Suprapubic skin (tissue), 4 donors: ENCODE measurements around the gene GARNL3. TPM values are rescaled to one million over a fixed set of nuclear protein-coding genes. Genes with fewer than 3 reads are reported as not detected.

Experiments
- DNase-seq, 2 donors: peaks; one replicate each; pipeline ENCODE4 v3.0.0-alpha.2; 2019; ENCODE audit warnings: low spot score in 2 of 2
- H3K27ac ChIP-seq: fragments of 200-600 bp; sonication (generic); one replicate; pipeline ENCODE4 v1.5.1; 2019
- H3K27me3 ChIP-seq: fragments of 200-600 bp; sonication (generic); one replicate; pipeline ENCODE4 v1.5.1; 2019
- H3K36me3 ChIP-seq: fragments of 200-600 bp; sonication (generic); one replicate; pipeline ENCODE4 v1.5.1; 2019
- H3K4me1 ChIP-seq: fragments of 200-600 bp; sonication (generic); one replicate; pipeline ENCODE4 v1.5.1; 2019
- H3K4me3 ChIP-seq: fragments of 200-600 bp; sonication (generic); one replicate; pipeline ENCODE4 v1.5.1; 2019; ENCODE audit warnings: mild to moderate bottlenecking
- H3K9me3 ChIP-seq: fragments of 200-600 bp; sonication (generic); one replicate; pipeline ENCODE4 v1.5.1; 2019
- EP300 ChIP-seq: sonication (generic); formaldehyde crosslinking; IDR thresholded peaks from one replicate; pipeline ENCODE4 v1.6.1; 2017; ENCODE audit warnings: antibody characterized with exemption
- POLR2A ChIP-seq, 2 donors: fragments of 450-650 bp; IDR thresholded peaks; one replicate each; pipeline ENCODE4 v1.6.1; 2017; ENCODE audit warnings: antibody characterized with exemption in 2 of 2, mild to moderate bottlenecking in 2 of 2, moderate library complexity in 2 of 2
- POLR2AphosphoS5 ChIP-seq, 3 donors: sonication (generic); formaldehyde crosslinking; IDR thresholded peaks; one replicate each; pipeline ENCODE4 v1.6.1; 2017; ENCODE audit warnings: antibody characterized with exemption in 3 of 3
- WGBS: methylation state at CpG from one replicate; pipeline ENCODE4 v1.1.5; 2018; 5-methylcytosine and 5-hydroxymethylcytosine counted together
- total RNA-seq, 4 donors: library from RNA; depleted of rRNA; stranded (reverse); fragments of >200 nt; gene quantifications; one replicate each; pipeline ENCODE4 v1.1.0, GENCODE V29; 2016
- TF ChIP-seq, protein P1 (sequence below), 2 donors: fragments of 200-600 bp in 1 of 2; fragments of 450-650 bp in 1 of 2; sonication (generic) in 1 of 2; IDR thresholded peaks; one replicate each; pipeline ENCODE4 v1.5.1; 2016 to 2019; ENCODE audit warnings: antibody characterized with exemption in 2 of 2, mild to moderate bottlenecking in 1 of 2, moderate library complexity in 1 of 2

Gene GARNL3
- total RNA-seq, 4 donors from 2014 or later: 12.5 to 23.3 (median 18.4) TPM

GRCh38 chr9:127399736-127400269 lies 135.2 kb downstream of the GARNL3 start:
- 92% methylated on average over 14 of the region's 14 CpGs for WGBS
- no peaks in the 10 kb centered on the region for H3K27me3 ChIP-seq
- H3K27ac ChIP-seq: no peak overlapping the region
- peak in 1 of 2 donors; percentile 65 for DNase-seq
- H3K4me3 ChIP-seq: no peak overlapping the region
- peaks cover 23% of the 10 kb centered on the region for H3K4me1 ChIP-seq
- no peak for TF ChIP-seq EP300
- no peak for TF ChIP-seq POLR2AphosphoS5 (IDR thresholded peaks at IDR 0.05)
- TF ChIP-seq, protein P1, sequence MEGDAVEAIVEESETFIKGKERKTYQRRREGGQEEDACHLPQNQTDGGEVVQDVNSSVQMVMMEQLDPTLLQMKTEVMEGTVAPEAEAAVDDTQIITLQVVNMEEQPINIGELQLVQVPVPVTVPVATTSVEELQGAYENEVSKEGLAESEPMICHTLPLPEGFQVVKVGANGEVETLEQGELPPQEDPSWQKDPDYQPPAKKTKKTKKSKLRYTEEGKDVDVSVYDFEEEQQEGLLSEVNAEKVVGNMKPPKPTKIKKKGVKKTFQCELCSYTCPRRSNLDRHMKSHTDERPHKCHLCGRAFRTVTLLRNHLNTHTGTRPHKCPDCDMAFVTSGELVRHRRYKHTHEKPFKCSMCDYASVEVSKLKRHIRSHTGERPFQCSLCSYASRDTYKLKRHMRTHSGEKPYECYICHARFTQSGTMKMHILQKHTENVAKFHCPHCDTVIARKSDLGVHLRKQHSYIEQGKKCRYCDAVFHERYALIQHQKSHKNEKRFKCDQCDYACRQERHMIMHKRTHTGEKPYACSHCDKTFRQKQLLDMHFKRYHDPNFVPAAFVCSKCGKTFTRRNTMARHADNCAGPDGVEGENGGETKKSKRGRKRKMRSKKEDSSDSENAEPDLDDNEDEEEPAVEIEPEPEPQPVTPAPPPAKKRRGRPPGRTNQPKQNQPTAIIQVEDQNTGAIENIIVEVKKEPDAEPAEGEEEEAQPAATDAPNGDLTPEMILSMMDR (IDR thresholded peaks at IDR 0.05): no peak
- no peak for TF ChIP-seq POLR2A (IDR thresholded peaks at IDR 0.05)
- peaks cover 28% of the 10 kb centered on the region for H3K36me3 ChIP-seq
- no peaks in the 10 kb centered on the region for H3K9me3 ChIP-seq

- TF ChIP-seq POLR2AphosphoS5 (IDR thresholded peaks at IDR 0.05) (no peak), POLR2A (IDR thresholded peaks at IDR 0.05) (no peak), EP300 (no peak)
- TF ChIP-seq, protein P1 (IDR thresholded peaks at IDR 0.05): no peak
- DNase-seq: peak in 1 of 2 donors; percentile 59
- WGBS: 86% methylated on average over 15 of the region's 18 CpGs
- Histone ChIP-seq H3K27me3 (no peaks in the 10 kb centered on the region), H3K4me1 (peaks cover 14% of the 10 kb centered on the region), H3K9me3 (no peaks in the 10 kb centered on the region), H3K4me3 (no peak overlapping the region), H3K27ac (no peak overlapping the region), H3K36me3 (peaks cover 47% of the 10 kb centered on the region)
Measured at GRCh38 chr9:127402401-127403090, 138.0 kb downstream of the GARNL3 start.

- peaks cover 47% of the 10 kb centered on the region for H3K36me3 ChIP-seq
- H3K4me1 ChIP-seq: peaks cover 3% of the 10 kb centered on the region
- H3K9me3 ChIP-seq: no peaks in the 10 kb centered on the region
Measured at GRCh38 chr9:127403507-127404192, 139.1 kb downstream of the GARNL3 start.

GRCh38 chr9:127404631-127405030 lies 140.1 kb downstream of the GARNL3 start:
- H3K36me3 ChIP-seq: peaks cover 47% of the 10 kb centered on the region
- no peaks in the 10 kb centered on the region for H3K9me3 ChIP-seq
- no peaks in the 10 kb centered on the region for H3K4me1 ChIP-seq
- no peak overlapping the region for H3K4me3 ChIP-seq
- no peak for TF ChIP-seq POLR2A (IDR thresholded peaks at IDR 0.05)
- H3K27ac ChIP-seq: no peak overlapping the region
- DNase-seq: no peak
- 96% methylated on average over 5 of the region's 23 CpGs for WGBS
- no peaks in the 10 kb centered on the region for H3K27me3 ChIP-seq

More at GRCh38 chr9:127403507-127404192, 139.1 kb downstream of the GARNL3 start:
- no peak for DNase-seq
- TF ChIP-seq, protein P1 (IDR thresholded peaks at IDR 0.05): no peak
- TF ChIP-seq EP300 (no peak), POLR2A (IDR thresholded peaks at IDR 0.05) (no peak), POLR2AphosphoS5 (IDR thresholded peaks at IDR 0.05) (no peak)
- Histone ChIP-seq H3K27ac (no peak overlapping the region), H3K27me3 (no peaks in the 10 kb centered on the region), H3K4me3 (no peak overlapping the region)
- WGBS: 87% methylated on average over 12 of the region's 22 CpGs

DNA sequence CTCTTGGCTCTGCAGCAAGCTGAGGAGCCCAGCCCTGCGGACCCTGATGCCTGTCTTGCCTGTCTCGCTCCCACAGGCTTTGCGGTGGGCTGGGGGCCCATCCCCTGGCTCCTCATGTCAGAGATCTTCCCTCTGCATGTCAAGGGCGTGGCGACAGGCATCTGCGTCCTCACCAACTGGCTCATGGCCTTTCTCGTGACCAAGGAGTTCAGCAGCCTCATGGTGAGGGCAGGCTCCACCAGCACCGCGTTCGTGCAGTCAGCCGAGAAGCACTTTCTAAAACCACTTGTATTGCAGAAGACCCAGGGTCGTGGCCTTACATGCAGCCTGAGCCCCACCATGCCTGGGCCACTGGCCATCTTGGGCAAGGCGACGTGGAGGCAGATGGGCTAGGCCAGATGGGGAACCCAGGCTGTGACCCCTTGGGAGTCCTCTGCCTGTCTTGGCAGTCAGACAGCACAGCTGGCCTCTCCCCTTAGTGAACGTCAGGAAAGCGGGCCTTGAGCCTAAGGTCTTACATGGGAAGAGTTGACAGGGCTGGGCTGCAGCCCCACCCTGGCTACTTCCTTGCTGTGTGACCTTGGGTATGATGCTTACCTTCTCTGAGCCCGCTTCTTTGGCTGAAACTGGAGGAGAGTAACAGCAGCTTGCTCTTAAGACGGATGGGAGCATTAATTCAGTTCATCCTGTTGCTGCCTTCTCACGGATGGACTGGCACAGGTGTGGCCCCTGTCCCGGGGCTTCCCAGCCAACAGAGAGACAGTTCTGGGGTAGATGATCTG lies 141.0 kb downstream of the GARNL3 start:
- TF ChIP-seq POLR2AphosphoS5 (IDR thresholded peaks at IDR 0.05): no peak
- TF ChIP-seq EP300: no peak
- H3K4me3 ChIP-seq: no peak overlapping the region
- no peak for DNase-seq
- H3K36me3 ChIP-seq: peaks cover 44% of the 10 kb centered on the region
- H3K4me1 ChIP-seq: no peaks in the 10 kb centered on the region
- H3K27me3 ChIP-seq: no peaks in the 10 kb centered on the region
- H3K9me3 ChIP-seq: no peaks in the 10 kb centered on the region
- 95% methylated on average over 18 of the region's 20 CpGs for WGBS
- no peak overlapping the region for H3K27ac ChIP-seq
